Measurements from ENCODE around the gene TMBIM6.
A peak's percentile ranks its signal among the peaks of the same experiment; 100 is the strongest.

The TMBIM6 gene

GRCh38 chr12:49809381-49809905, 68.1 kb downstream of the TMBIM6 start:
- Histone ChIP-seq H3K4me1 (ENCODE audit: insufficient read depth, low read length) (peaks cover 32% of the 10 kb centered on the region), H3K9me3 (ENCODE audit: insufficient read depth, low read depth, low read length) (no peaks in the 10 kb centered on the region), H3K9ac (ENCODE audit: low read depth, low read length) (peak overlapping the region; percentile 61; the same call in 1 of the 2 replicates), H3K4me3 (ENCODE audit: low read length) (no peak overlapping the region), H3K27ac (ENCODE audit: low read depth, low read length) (peak overlapping the region; percentile 78), H3K36me3 (ENCODE audit: insufficient read depth, low read length) (peaks cover 17% of the 10 kb centered on the region), H3K27me3 (ENCODE audit: insufficient read depth, low read length) (no peaks in the 10 kb centered on the region)
- whole genome bisulfite sequencing = 44% methylated on average over 4 of the region's 4 CpGs

GRCh38 chr12:49809906-49810389, 68.6 kb downstream of the TMBIM6 start:
- Histone ChIP-seq H3K27me3 (ENCODE audit: insufficient read depth, low read length) (no peaks in the 10 kb centered on the region), H3K9me3 (ENCODE audit: insufficient read depth, low read depth, low read length) (no peaks in the 10 kb centered on the region), H3K36me3 (ENCODE audit: insufficient read depth, low read length) (peaks cover 12% of the 10 kb centered on the region), H3K9ac (ENCODE audit: low read depth, low read length) (peak overlapping the region; percentile 61; the same call in 1 of the 2 replicates), H3K4me3 (ENCODE audit: low read length) (no peak overlapping the region), H3K4me1 (ENCODE audit: insufficient read depth, low read length) (peaks cover 32% of the 10 kb centered on the region), H3K27ac (ENCODE audit: low read depth, low read length) (peak overlapping the region; percentile 78)
- WGBS = 62% methylated on average over 7 of the region's 9 CpGs

- H3K36me3 ChIP-seq (ENCODE audit: insufficient read depth, low read length) = peaks cover 6% of the 10 kb centered on the region; the same call in 1 of the 2 replicates
- H3K4me3 ChIP-seq (ENCODE audit: low read length) = no peak overlapping the region
- no peaks in the 10 kb centered on the region for H3K27me3 ChIP-seq (ENCODE audit: insufficient read depth, low read length)
- H3K9ac ChIP-seq (ENCODE audit: low read depth, low read length) = no peak overlapping the region
- H3K9me3 ChIP-seq (ENCODE audit: insufficient read depth, low read depth, low read length) = no peaks in the 10 kb centered on the region
- 72% methylated on average over 5 of the region's 5 CpGs for WGBS
- no peak overlapping the region for H3K27ac ChIP-seq (ENCODE audit: low read depth, low read length)
- H3K4me1 ChIP-seq (ENCODE audit: insufficient read depth, low read length) = peaks cover 32% of the 10 kb centered on the region
These were observed 69.8 kb downstream of the TMBIM6 start for GRCh38 chr12:49811136-49811535.

GRCh38 chr12:49811961-49812401, 70.6 kb downstream of the TMBIM6 start:
- peaks cover 32% of the 10 kb centered on the region for H3K4me1 ChIP-seq (ENCODE audit: insufficient read depth, low read length)
- no peak overlapping the region for H3K9ac ChIP-seq (ENCODE audit: low read depth, low read length)
- no peak overlapping the region for H3K27ac ChIP-seq (ENCODE audit: low read depth, low read length)
- no peaks in the 10 kb centered on the region for H3K9me3 ChIP-seq (ENCODE audit: insufficient read depth, low read depth, low read length)
- 96% methylated on average over 4 of the region's 4 CpGs for WGBS
- no peaks in the 10 kb centered on the region for H3K27me3 ChIP-seq (ENCODE audit: insufficient read depth, low read length)
- no peak overlapping the region for H3K4me3 ChIP-seq (ENCODE audit: low read length)
- H3K36me3 ChIP-seq (ENCODE audit: insufficient read depth, low read length) = peaks cover 4% of the 10 kb centered on the region; the same call in 1 of the 2 replicates

GRCh38 chr12:49813131-49813530, 71.8 kb downstream of the TMBIM6 start:
- H3K9me3 ChIP-seq (ENCODE audit: insufficient read depth, low read depth, low read length) = no peaks in the 10 kb centered on the region
- no peak overlapping the region for H3K27ac ChIP-seq (ENCODE audit: low read depth, low read length)
- H3K36me3 ChIP-seq (ENCODE audit: insufficient read depth, low read length) = peaks cover 4% of the 10 kb centered on the region; the same call in 1 of the 2 replicates
- no peak overlapping the region for H3K4me3 ChIP-seq (ENCODE audit: low read length)
- H3K4me1 ChIP-seq (ENCODE audit: insufficient read depth, low read length) = peaks cover 29% of the 10 kb centered on the region
- H3K9ac ChIP-seq (ENCODE audit: low read depth, low read length) = no peak overlapping the region
- H3K27me3 ChIP-seq (ENCODE audit: insufficient read depth, low read length) = no peaks in the 10 kb centered on the region
- WGBS = no CpG with 5 or more reads among the region's 1 CpG

All from HUES64 (cell line).